Measurements from ENCODE around the gene CYB561D1. TPM values are rescaled to one million over a fixed set of nuclear protein-coding genes. Genes with fewer than 3 reads are reported as not detected.

The CYB561D1 gene
- total and polyA plus RNA-seq, 2 donors (not counting 1 experiment from before 2014, with no cell fraction given) = 5.1 to 6.6 TPM

- Histone ChIP-seq H3K4me2 (ENCODE audit: extremely low read depth, insufficient read depth, low read length) (no peak overlapping the region), H3K4me1 (ENCODE audit: control insufficient read depth, extremely low read depth, insufficient read depth, low read length) (peaks cover 5% of the 10 kb centered on the region), H3K9ac (ENCODE audit: insufficient read depth, low read length) (no peak overlapping the region), H2AFZ (ENCODE audit: low read length) (no peak overlapping the region), H3K36me3 (ENCODE audit: control insufficient read depth, insufficient read depth, low read length) (peaks cover 2% of the 10 kb centered on the region), H4K20me1 (ENCODE audit: control insufficient read depth, extremely low read depth, insufficient read depth, low read length) (no peaks in the 10 kb centered on the region), H3K4me3 (replicated peaks in 1 of 4; ENCODE audit: control extremely low read depth in 1 of 4, insufficient read depth in 1 of 4, low read depth in 3 of 4, low read length in 4 of 4) (no peak overlapping the region), H3K27me3 (ENCODE audit: control insufficient read depth, insufficient read depth, low read length) (no peaks in the 10 kb centered on the region), H3K9me3 (ENCODE audit: control insufficient read depth, insufficient read depth, low read depth, low read length) (no peaks in the 10 kb centered on the region), H3K79me2 (ENCODE audit: control insufficient read depth, insufficient read depth, low read length) (no peaks in the 10 kb centered on the region), H3K27ac (ENCODE audit: insufficient read depth, low read length) (no peak overlapping the region)
- TF ChIP-seq CTCF (conservative IDR thresholded peaks at IDR 0.05 in 1 of 2, IDR thresholded peaks at IDR 0.05 in 1 of 2; ENCODE audit: low read depth in 1 of 2, low read length in 2 of 2) = no peak
- DNase-seq (ENCODE audit: low read depth in 2 of 2) = no peak
These were observed 8.5 kb downstream of the CYB561D1 start for GRCh38 chr1:109502364-109502851.

- Histone ChIP-seq H3K4me1 (ENCODE audit: control insufficient read depth, extremely low read depth, insufficient read depth, low read length) (peaks cover 5% of the 10 kb centered on the region), H3K36me3 (ENCODE audit: control insufficient read depth, insufficient read depth, low read length) (no peaks in the 10 kb centered on the region), H2AFZ (ENCODE audit: low read length) (no peak overlapping the region), H3K9me3 (ENCODE audit: control insufficient read depth, insufficient read depth, low read depth, low read length) (no peaks in the 10 kb centered on the region), H3K9ac (ENCODE audit: insufficient read depth, low read length) (no peak overlapping the region), H3K4me3 (replicated peaks in 1 of 4; ENCODE audit: control extremely low read depth in 1 of 4, insufficient read depth in 1 of 4, low read depth in 3 of 4, low read length in 4 of 4) (no peak overlapping the region), H3K4me2 (ENCODE audit: extremely low read depth, insufficient read depth, low read length) (no peak overlapping the region), H3K27me3 (ENCODE audit: control insufficient read depth, insufficient read depth, low read length) (peaks cover 3% of the 10 kb centered on the region), H3K27ac (ENCODE audit: insufficient read depth, low read length) (no peak overlapping the region), H3K79me2 (ENCODE audit: control insufficient read depth, insufficient read depth, low read length) (no peaks in the 10 kb centered on the region), H4K20me1 (ENCODE audit: control insufficient read depth, extremely low read depth, insufficient read depth, low read length) (no peaks in the 10 kb centered on the region)
- TF ChIP-seq CTCF (conservative IDR thresholded peaks at IDR 0.05 in 1 of 2, IDR thresholded peaks at IDR 0.05 in 1 of 2; ENCODE audit: low read depth in 1 of 2, low read length in 2 of 2) (no peak), EZH2 (IDR thresholded peaks at IDR 0.05; ENCODE audit: low read length, missing control alignments) (no peak)
- DNase-seq (ENCODE audit: low read depth in 2 of 2) = no peak
These were observed 10.0 kb downstream of the CYB561D1 start for GRCh38 chr1:109503935-109504334.

GRCh38 chr1:109504974-109505373, 11.1 kb downstream of the CYB561D1 start:
- Histone ChIP-seq H3K9ac (ENCODE audit: insufficient read depth, low read length) (no peak overlapping the region), H3K79me2 (ENCODE audit: control insufficient read depth, insufficient read depth, low read length) (no peaks in the 10 kb centered on the region), H2AFZ (ENCODE audit: low read length) (no peak overlapping the region), H3K9me3 (ENCODE audit: control insufficient read depth, insufficient read depth, low read depth, low read length) (no peaks in the 10 kb centered on the region), H4K20me1 (ENCODE audit: control insufficient read depth, extremely low read depth, insufficient read depth, low read length) (no peaks in the 10 kb centered on the region), H3K27me3 (ENCODE audit: control insufficient read depth, insufficient read depth, low read length) (peaks cover 3% of the 10 kb centered on the region), H3K4me3 (replicated peaks in 1 of 4; ENCODE audit: control extremely low read depth in 1 of 4, insufficient read depth in 1 of 4, low read depth in 3 of 4, low read length in 4 of 4) (no peak overlapping the region), H3K36me3 (ENCODE audit: control insufficient read depth, insufficient read depth, low read length) (no peaks in the 10 kb centered on the region), H3K4me2 (ENCODE audit: extremely low read depth, insufficient read depth, low read length) (no peak overlapping the region), H3K27ac (ENCODE audit: insufficient read depth, low read length) (no peak overlapping the region), H3K4me1 (ENCODE audit: control insufficient read depth, extremely low read depth, insufficient read depth, low read length) (peaks cover 5% of the 10 kb centered on the region)
- DNase-seq (ENCODE audit: low read depth in 2 of 2) = no peak
- TF ChIP-seq EZH2 (IDR thresholded peaks at IDR 0.05; ENCODE audit: low read length, missing control alignments) (no peak), CTCF (conservative IDR thresholded peaks at IDR 0.05 in 1 of 2, IDR thresholded peaks at IDR 0.05 in 1 of 2; ENCODE audit: low read depth in 1 of 2, low read length in 2 of 2) (no peak)
